Tibial nerve (tissue), 4 donors: ENCODE data around the gene SAMD14. TPM values are rescaled to one million over a fixed set of nuclear protein-coding genes. Genes with fewer than 3 reads are reported as not detected.

Experiments
- DNase-seq, 2 donors: peaks; one replicate each; pipeline ENCODE4 v3.0.0-alpha.2; 2019; ENCODE audit warnings: low spot score in 2 of 2
- H3K27ac ChIP-seq, 4 donors: fragments of 200-600 bp; sonication (generic) in 3 of 4; one replicate each; pipeline ENCODE4 v1.5.1; 2017 to 2019; ENCODE audit warnings: mild to moderate bottlenecking in 1 of 4
- H3K27me3 ChIP-seq, 2 donors: fragments of 200-600 bp; sonication (generic) in 1 of 2; one replicate each; pipeline versions ENCODE4 v1.5.1 to v1.6.0; 2017 to 2019
- H3K36me3 ChIP-seq, 3 donors: fragments of 200-600 bp; sonication (generic); one replicate each; pipeline ENCODE4 v1.5.1; 2018 to 2019
- H3K4me1 ChIP-seq, 4 donors: fragments of 200-600 bp; sonication (generic) in 3 of 4; one replicate each; pipeline ENCODE4 v1.5.1; 2017 to 2019
- H3K4me3 ChIP-seq, 4 donors: fragments of 200-600 bp; sonication (generic) in 3 of 4; one replicate each; pipeline ENCODE4 v1.5.1; 2017 to 2019; ENCODE audit warnings: mild to moderate bottlenecking in 1 of 4, moderate library complexity in 1 of 4
- H3K9me3 ChIP-seq, 4 donors: fragments of 200-600 bp; sonication (generic) in 3 of 4; one replicate each; pipeline ENCODE4 v1.5.1; 2017 to 2019
- CTCF ChIP-seq, 5 experiments: fragments of 200-600 bp in 3 of 5; fragments of 450-650 bp in 2 of 5; sonication (generic) in 3 of 5; IDR thresholded peaks; one replicate each; pipeline ENCODE4 v1.5.1; 2016 to 2019; ENCODE audit warnings: antibody characterized with exemption in 5 of 5, mild to moderate bottlenecking in 3 of 5, moderate library complexity in 2 of 5
- EP300 ChIP-seq, 2 donors: sonication (generic); formaldehyde crosslinking; IDR thresholded peaks; one replicate each; pipeline ENCODE4 v1.6.1; 2017; ENCODE audit warnings: antibody characterized with exemption in 2 of 2, mild to moderate bottlenecking in 1 of 2
- POLR2A ChIP-seq, 2 donors: fragments of 450-650 bp; IDR thresholded peaks; one replicate each; pipeline ENCODE4 v1.6.1; 2017; ENCODE audit warnings: antibody characterized with exemption in 2 of 2, mild to moderate bottlenecking in 2 of 2, moderate library complexity in 2 of 2
- WGBS, 2 donors: methylation state at CpG; one replicate each; pipeline ENCODE4 v1.1.5; 2018; 5-methylcytosine and 5-hydroxymethylcytosine counted together
- total RNA-seq, 4 donors: library from RNA; depleted of rRNA; stranded (reverse); fragments of >200 nt; gene quantifications; one replicate each; pipeline ENCODE4 v1.1.0, GENCODE V29; 2016

Gene SAMD14
- total RNA-seq, 4 donors from 2014 or later: 0.63 to 1.5 (median 1.1) TPM

GRCh38 chr17:50090071-50090470, 39.9 kb downstream of the SAMD14 start:
- Histone ChIP-seq H3K4me1 (peaks cover 0 to 4% (median 0%) of the 10 kb centered on the region in 4 donors), H3K4me3 (no peak overlapping the region), H3K9me3 (no peaks in the 10 kb centered on the region), H3K36me3 (peaks cover 0 to 27% (median 0%) of the 10 kb centered on the region in 3 donors), H3K27ac (no peak overlapping the region), H3K27me3 (no peaks in the 10 kb centered on the region)
- TF ChIP-seq EP300 (IDR thresholded peaks at IDR 0.05): no peak
- no peak for TF ChIP-seq CTCF (IDR thresholded peaks at IDR 0.05)
- 63 to 64% methylated on average over 4 to 6 of the region's 6 CpGs for WGBS, 2 donors
- DNase-seq: no peak

- DNase-seq: no peak
- no peak overlapping the region for H3K27ac ChIP-seq
- peaks cover 0 to 4% (median 0%) of the 10 kb centered on the region in 4 donors for H3K4me1 ChIP-seq
- no peaks in the 10 kb centered on the region for H3K27me3 ChIP-seq
- no peaks in the 10 kb centered on the region for H3K9me3 ChIP-seq
- H3K4me3 ChIP-seq: no peak overlapping the region
- TF ChIP-seq EP300 (IDR thresholded peaks at IDR 0.05) (no peak), CTCF (IDR thresholded peaks at IDR 0.05) (no peak), POLR2A (IDR thresholded peaks at IDR 0.05) (no peak)
- H3K36me3 ChIP-seq: peaks cover 0 to 31% (median 0%) of the 10 kb centered on the region in 3 donors
- 78 to 85% methylated on average over 23 to 24 of the region's 25 CpGs for WGBS, 2 donors
Observed at GRCh38 chr17:50088952-50089825, 40.8 kb downstream of the SAMD14 start.

- Histone ChIP-seq H3K27me3 (no peaks in the 10 kb centered on the region), H3K9me3 (no peaks in the 10 kb centered on the region), H3K4me3 (no peak overlapping the region), H3K4me1 (no peaks in the 10 kb centered on the region), H3K36me3 (peaks cover 0 to 35% (median 0%) of the 10 kb centered on the region in 3 donors), H3K27ac (no peak overlapping the region)
- WGBS, 2 donors: 73 to 78% methylated on average over 3 to 19 of the region's 19 CpGs
- no peak for DNase-seq
- TF ChIP-seq CTCF (IDR thresholded peaks at IDR 0.05) (no peak), EP300 (IDR thresholded peaks at IDR 0.05) (no peak), POLR2A (IDR thresholded peaks at IDR 0.05) (no peak)
Observed at GRCh38 chr17:50087912-50088405, 42.0 kb downstream of the SAMD14 start.

- Histone ChIP-seq H3K27ac (no peak overlapping the region), H3K4me1 (no peaks in the 10 kb centered on the region), H3K4me3 (no peak overlapping the region), H3K36me3 (peaks cover 0 to 39% (median 0%) of the 10 kb centered on the region in 3 donors), H3K9me3 (no peaks in the 10 kb centered on the region), H3K27me3 (no peaks in the 10 kb centered on the region)
- TF ChIP-seq CTCF (IDR thresholded peaks at IDR 0.05) (peak; percentile 87 to 98 (median 95)), EP300 (IDR thresholded peaks at IDR 0.05) (no peak)
- WGBS, 2 donors: 31 to 42% methylated on average over 10 of the region's 10 CpGs
- peak; percentile 49 to 70 for DNase-seq
Observed at GRCh38 chr17:50087246-50087911, 42.6 kb downstream of the SAMD14 start.

GRCh38 chr17:50081757-50082156, 48.2 kb downstream of the SAMD14 start:
- Histone ChIP-seq H3K36me3 (peaks cover 0 to 62% (median 3%) of the 10 kb centered on the region in 3 donors), H3K4me3 (no peak overlapping the region), H3K27ac (no peak overlapping the region), H3K9me3 (no peaks in the 10 kb centered on the region), H3K4me1 (peaks cover 0 to 3% (median 0%) of the 10 kb centered on the region in 4 donors), H3K27me3 (no peaks in the 10 kb centered on the region)
- DNase-seq: no peak
- 75 to 80% methylated on average over 5 of the region's 5 CpGs for WGBS, 2 donors
- TF ChIP-seq EP300 (IDR thresholded peaks at IDR 0.05) (no peak), CTCF (IDR thresholded peaks at IDR 0.05) (no peak), POLR2A (IDR thresholded peaks at IDR 0.05) (no peak)
